Measurements from ENCODE around the gene DOCK11.

- TF ChIP-seq CTCF (IDR thresholded peaks at IDR 0.05): no peak
- no peak for TF ChIP-seq POLR2A (IDR thresholded peaks at IDR 0.05)
Measured at GRCh38 chrX:118724775-118725174, 229.2 kb downstream of the DOCK11 start.

Data from uterus (tissue), 2 donors.